Naive B cell (primary cell): ENCODE measurements around the gene SCGB1D2. TPM values are rescaled to one million over a fixed set of nuclear protein-coding genes. Genes with fewer than 3 reads are reported as not detected.
"Not testable (repeated sequence)": the region's sequence is repeated elsewhere in the genome, so short reads cannot be mapped to it uniquely, and the experiment has no call there.

ENCODE experiments used
- ATAC-seq, 2 donors: fragments of 150-1000 bp; cut with Tn5 transposase; 2 replicates each; pipeline ENCODE4 v1.10.0; 2021; ENCODE audit warnings: low read depth in 2 of 2, mild to moderate bottlenecking in 2 of 2, moderate library complexity in 2 of 2
- DNase-seq: peaks from one replicate; pipeline ENCODE4 v3.0.0; 2022
- H3K27ac Mint-ChIP-seq, 6 donors: one replicate each; pipeline ENCODE4 v1.8.0; 2020 to 2022; ENCODE audit warnings: mild to moderate bottlenecking in 6 of 6, mixed read lengths in 6 of 6, moderate library complexity in 5 of 6, inconsistent platforms in 2 of 6
- H3K27me3 Mint-ChIP-seq, 3 donors: one replicate each; pipeline ENCODE4 v1.8.0; 2021 to 2022; ENCODE audit warnings: mixed read lengths in 3 of 3, mild to moderate bottlenecking in 1 of 3
- H3K36me3 Mint-ChIP-seq, 2 donors: one replicate each; pipeline ENCODE4 v1.8.0; 2020 to 2022; ENCODE audit warnings: mixed read lengths in 2 of 2, inconsistent platforms in 1 of 2, mild to moderate bottlenecking in 1 of 2
- H3K4me1 Mint-ChIP-seq, 3 donors: one replicate each; pipeline ENCODE4 v1.8.0; 2020 to 2022; ENCODE audit warnings: mixed read lengths in 3 of 3, inconsistent platforms in 1 of 3, mild to moderate bottlenecking in 1 of 3, moderate library complexity in 1 of 3
- H3K4me3 Mint-ChIP-seq, 8 donors: one replicate each; pipeline ENCODE4 v1.8.0; 2020 to 2022; ENCODE audit warnings: mild to moderate bottlenecking in 8 of 8, mixed read lengths in 8 of 8, moderate library complexity in 8 of 8, inconsistent platforms in 2 of 8
- H3K9me3 Mint-ChIP-seq, 7 donors: one replicate each; pipeline ENCODE4 v1.8.0; 2020 to 2022; ENCODE audit warnings: mixed read lengths in 7 of 7, mild to moderate bottlenecking in 5 of 7, inconsistent platforms in 2 of 7, moderate library complexity in 1 of 7
- polyA plus RNA-seq, 6 donors: library from polyadenylated mRNA; unstranded; fragments of 300-500 nt; fragmentation: Illumina TruSeq; gene quantifications; one replicate each; pipeline ENCODE4 v1.2.3, GENCODE V29; 2021; ENCODE audit warnings: low read depth in 6 of 6

SCGB1D2 gene, protein sequence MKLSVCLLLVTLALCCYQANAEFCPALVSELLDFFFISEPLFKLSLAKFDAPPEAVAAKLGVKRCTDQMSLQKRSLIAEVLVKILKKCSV
- not detected for polyA plus RNA-seq

DNA sequence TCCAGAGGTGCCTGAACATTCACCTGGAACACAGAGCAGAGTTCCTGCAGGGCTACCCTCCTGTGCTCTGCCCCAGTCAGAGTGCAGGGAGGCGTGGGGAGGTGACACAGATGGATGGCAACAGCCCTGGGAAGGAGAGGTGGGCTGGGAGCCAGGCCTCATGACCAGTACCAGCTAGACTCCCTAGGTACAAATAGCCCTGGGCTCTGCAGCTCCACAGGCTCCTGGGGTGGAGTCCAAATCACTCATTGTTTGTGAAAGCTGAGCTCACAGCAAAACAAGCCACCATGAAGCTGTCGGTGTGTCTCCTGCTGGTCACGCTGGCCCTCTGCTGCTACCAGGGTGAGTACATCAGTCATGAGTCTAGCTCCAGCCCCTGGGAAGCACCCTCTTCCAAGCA lies at the start of gene SCGB1D2:
TSS of gene SCGB1D2 (plus strand) at position 219 of the 400 bp plus-strand sequence. CDS start at position 288, 69 bp downstream.
- H3K36me3 Mint-ChIP-seq: no peaks in the 10 kb centered on the region
- ATAC-seq: no peak
- peaks cover 37 to 68% (median 55%) of the 10 kb centered on the region in 3 donors for H3K27me3 Mint-ChIP-seq
- no peak within 1 kb of the TSS for H3K4me3 Mint-ChIP-seq
- H3K4me1 Mint-ChIP-seq: no peaks in the 10 kb centered on the region
- peaks cover 0 to 4% (median 0%) of the 10 kb centered on the region in 7 donors for H3K9me3 Mint-ChIP-seq
- H3K27ac Mint-ChIP-seq: no peak within 1 kb of the TSS
- no peak for DNase-seq

DNA sequence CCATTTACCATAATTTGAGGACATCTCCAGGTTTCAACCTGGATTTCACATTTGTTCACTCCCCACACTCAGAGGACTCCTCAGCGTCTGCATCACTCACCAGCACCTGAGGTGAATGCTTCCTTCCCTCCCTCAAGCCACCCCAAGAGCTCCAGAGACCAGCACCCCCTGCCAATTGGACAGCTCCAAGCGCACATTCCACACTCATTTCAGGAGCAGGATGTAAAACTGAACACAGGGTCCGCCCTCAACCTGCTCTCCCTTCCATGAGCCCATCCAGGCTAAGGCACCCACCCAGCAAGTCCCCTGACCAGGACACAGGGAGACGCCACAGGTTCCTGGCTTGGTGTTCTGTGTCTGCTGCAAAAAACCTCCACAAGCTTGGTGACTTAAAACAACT lies 48.1 kb upstream of the SCGB1D2 start:
- Mint-ChIP-seq H3K27ac (no peak overlapping the region), H3K4me1 (no peaks in the 10 kb centered on the region), H3K4me3 (no peak overlapping the region), H3K9me3 (peaks cover 0 to 2% (median 0%) of the 10 kb centered on the region in 7 donors), H3K27me3 (peaks cover 32 to 84% (median 72%) of the 10 kb centered on the region in 3 donors), H3K36me3 (no peaks in the 10 kb centered on the region)
- ATAC-seq (no peak), DNase-seq (no peak)

DNA sequence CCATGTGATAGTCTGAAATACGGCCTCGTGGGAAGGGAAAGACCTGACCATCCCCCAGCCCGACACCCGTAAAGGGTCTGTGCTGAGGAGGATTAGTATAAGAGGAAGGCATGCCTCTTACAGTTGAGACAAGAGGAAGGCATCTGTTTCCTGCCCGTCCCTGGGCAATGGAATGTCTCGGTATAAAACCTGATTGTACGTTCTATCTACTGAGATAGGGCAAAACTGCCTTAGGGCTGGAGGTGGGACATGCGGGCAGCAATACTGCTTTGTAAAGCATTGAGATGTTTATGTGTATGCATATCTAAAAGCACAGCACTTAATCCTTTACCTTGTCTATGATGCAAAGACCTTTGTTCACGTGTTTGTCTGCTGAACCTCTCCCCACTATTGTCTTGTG lies 47.0 kb upstream of the SCGB1D2 start:
- not testable (repeated sequence) for ATAC-seq

DNA sequence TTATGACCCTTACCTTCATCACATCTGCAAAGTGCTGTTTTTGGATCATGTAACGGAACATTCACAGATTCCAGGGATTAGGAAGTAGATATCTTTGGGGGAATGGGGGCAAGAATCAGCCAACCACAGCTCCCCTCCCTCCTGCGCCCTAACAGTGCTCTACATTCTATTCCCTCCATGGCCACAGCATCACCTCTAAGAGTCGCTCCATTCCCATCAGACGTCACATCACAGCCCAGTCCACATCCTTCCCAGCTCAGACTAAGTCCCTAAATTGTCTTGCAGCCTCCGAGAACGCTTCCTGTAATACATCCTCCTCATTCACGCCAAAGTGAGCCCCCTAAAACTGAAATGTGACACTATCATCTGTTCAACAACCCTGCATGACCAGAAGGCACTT lies 46.1 kb upstream of the SCGB1D2 start:
- no peak overlapping the region for H3K4me3 Mint-ChIP-seq
- H3K27me3 Mint-ChIP-seq: peaks cover 33 to 74% (median 70%) of the 10 kb centered on the region in 3 donors
- no peaks in the 10 kb centered on the region for H3K36me3 Mint-ChIP-seq
- DNase-seq (no peak), ATAC-seq (no peak)
- no peaks in the 10 kb centered on the region for H3K4me1 Mint-ChIP-seq
- H3K27ac Mint-ChIP-seq: no peak overlapping the region
- peaks cover 0 to 2% (median 0%) of the 10 kb centered on the region in 7 donors for H3K9me3 Mint-ChIP-seq

More for the DNA sequence above, 47.0 kb upstream of the SCGB1D2 start:
- H3K4me3 Mint-ChIP-seq, H3K9me3 Mint-ChIP-seq, H3K36me3 Mint-ChIP-seq, H3K4me1 Mint-ChIP-seq, H3K27ac Mint-ChIP-seq, DNase-seq: not testable (repeated sequence)
- peaks cover 32 to 74% (median 70%) of the 10 kb centered on the region in 3 donors for H3K27me3 Mint-ChIP-seq

DNA sequence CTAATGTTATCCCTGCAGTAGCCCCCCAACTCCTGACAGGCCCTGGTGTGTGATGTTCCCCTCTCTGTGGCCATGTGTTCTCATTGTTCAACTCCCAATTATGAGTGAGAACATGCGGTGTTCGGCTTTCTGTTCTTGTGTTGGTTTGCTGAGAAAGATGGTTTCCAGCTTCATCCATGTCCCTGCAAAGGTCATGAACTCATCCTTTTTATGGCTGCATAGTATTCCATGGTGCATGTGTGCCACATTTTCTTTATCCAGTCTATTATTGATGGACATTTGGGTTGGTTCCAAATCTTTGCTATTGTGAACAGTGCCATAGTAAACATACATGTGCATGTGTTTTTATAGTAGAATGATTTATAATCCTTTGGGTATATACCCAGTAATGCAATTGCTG lies 44.6 kb upstream of the SCGB1D2 start:
- H3K4me1 Mint-ChIP-seq, H3K36me3 Mint-ChIP-seq, ATAC-seq, H3K27ac Mint-ChIP-seq, DNase-seq, H3K9me3 Mint-ChIP-seq: not testable (repeated sequence)
- peaks cover 32 to 77% (median 74%) of the 10 kb centered on the region in 3 donors for H3K27me3 Mint-ChIP-seq
- H3K4me3 Mint-ChIP-seq: peak overlapping the region in 1 of 8 donors; percentile 73

DNA sequence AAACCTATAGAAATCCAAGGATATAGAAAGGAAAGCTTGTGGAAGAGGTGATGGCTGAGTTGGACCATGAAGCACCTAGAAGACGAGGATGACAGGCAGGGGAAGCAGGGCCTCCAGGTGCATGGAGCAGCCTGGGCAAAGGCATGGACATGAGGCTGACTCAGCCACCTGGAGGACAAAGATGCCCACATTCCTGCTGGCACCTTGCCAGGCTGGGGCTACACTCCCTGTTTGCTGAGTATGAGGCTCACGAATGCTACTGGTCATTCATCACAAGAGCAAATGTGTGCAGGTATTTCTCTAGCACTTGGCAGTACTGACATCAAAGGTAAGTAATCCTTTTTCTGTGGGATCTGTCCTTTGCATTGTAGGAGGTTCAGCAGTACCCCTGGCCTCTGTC lies 40.7 kb upstream of the SCGB1D2 start:
- peaks cover 26 to 49% (median 44%) of the 10 kb centered on the region in 3 donors for H3K27me3 Mint-ChIP-seq
- no peaks in the 10 kb centered on the region for H3K4me1 Mint-ChIP-seq
- no peak overlapping the region for H3K27ac Mint-ChIP-seq
- H3K9me3 Mint-ChIP-seq: peaks cover 0 to 2% (median 0%) of the 10 kb centered on the region in 7 donors
- ATAC-seq: no peak
- no peak overlapping the region for H3K4me3 Mint-ChIP-seq
- DNase-seq: no peak
- no peaks in the 10 kb centered on the region for H3K36me3 Mint-ChIP-seq

DNA sequence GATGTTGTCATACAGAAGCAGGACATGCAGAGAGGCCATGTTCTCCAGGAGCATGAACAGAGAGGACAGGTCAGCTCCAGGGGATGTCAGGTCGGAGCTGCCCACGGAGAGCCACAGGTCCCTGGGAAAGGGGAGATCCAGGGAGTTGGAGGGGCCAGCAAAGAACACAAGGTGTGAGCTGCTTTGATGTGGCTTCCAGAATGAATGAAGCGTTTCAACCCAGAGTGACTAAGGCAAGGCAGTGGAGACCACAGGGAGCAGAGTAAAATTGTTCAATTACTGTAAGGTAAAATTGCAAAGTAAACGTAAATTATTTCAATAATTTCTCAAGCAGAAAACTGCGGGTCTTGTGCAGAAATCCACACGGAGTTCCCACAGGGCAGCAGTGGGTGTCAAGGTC lies 39.1 kb upstream of the SCGB1D2 start:
- Mint-ChIP-seq H3K27me3 (peaks cover 28 to 41% (median 32%) of the 10 kb centered on the region in 3 donors), H3K27ac (no peak overlapping the region)
- DNase-seq: no peak

DNA sequence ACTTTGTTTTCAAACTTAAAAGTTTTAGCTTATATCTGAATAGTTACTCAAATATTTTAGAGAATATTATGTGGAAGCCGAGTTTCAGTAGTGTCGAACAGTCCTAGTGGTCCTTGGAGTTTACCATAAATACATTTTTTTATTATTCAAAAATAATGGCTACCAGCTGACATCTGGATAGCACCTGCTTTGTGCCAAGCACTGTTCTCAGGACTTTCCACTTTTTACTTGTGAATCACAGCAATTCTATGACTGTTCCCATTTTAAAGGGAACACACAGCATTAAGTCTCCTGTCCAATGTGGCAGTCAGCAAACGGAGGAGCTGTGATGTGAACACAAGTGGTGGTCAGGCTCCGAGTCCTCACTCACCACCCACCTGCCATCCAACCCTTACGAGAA lies 37.6 kb upstream of the SCGB1D2 start:
- DNase-seq (no peak), ATAC-seq (no peak)
- Mint-ChIP-seq H3K36me3 (no peaks in the 10 kb centered on the region), H3K27ac (no peak overlapping the region), H3K4me1 (peaks cover 0 to 4% (median 0%) of the 10 kb centered on the region in 3 donors), H3K4me3 (no peak overlapping the region), H3K9me3 (no peaks in the 10 kb centered on the region), H3K27me3 (peaks cover 26 to 44% (median 30%) of the 10 kb centered on the region in 3 donors)

More for the DNA sequence above, 39.1 kb upstream of the SCGB1D2 start:
- no peak for ATAC-seq
- Mint-ChIP-seq H3K4me1 (peaks cover 0 to under 1% (median 0%) of the 10 kb centered on the region in 3 donors), H3K9me3 (no peaks in the 10 kb centered on the region), H3K36me3 (no peaks in the 10 kb centered on the region), H3K4me3 (no peak overlapping the region)

DNA sequence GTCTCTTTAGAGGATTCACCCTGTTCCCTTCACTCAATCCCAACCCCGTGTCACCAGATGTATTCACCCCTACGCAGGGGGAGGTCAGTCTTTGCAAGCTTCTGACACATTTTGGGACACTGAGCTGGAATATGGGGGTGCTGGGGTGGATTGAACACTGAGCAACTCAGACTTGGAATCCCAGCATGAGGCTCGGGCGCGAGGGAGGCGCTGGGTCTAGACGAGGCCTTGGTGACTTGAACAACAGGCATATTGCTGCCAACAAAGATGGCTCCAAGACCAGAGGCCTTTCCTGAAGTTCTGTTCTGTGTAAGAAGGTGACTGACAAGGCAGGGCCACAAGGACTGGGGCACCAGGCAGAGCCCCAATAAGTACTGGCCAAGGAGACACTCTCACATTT lies 36.6 kb upstream of the SCGB1D2 start:
- ATAC-seq: no peak
- H3K4me1 Mint-ChIP-seq: peaks cover 0 to 4% (median 0%) of the 10 kb centered on the region in 3 donors

DNA sequence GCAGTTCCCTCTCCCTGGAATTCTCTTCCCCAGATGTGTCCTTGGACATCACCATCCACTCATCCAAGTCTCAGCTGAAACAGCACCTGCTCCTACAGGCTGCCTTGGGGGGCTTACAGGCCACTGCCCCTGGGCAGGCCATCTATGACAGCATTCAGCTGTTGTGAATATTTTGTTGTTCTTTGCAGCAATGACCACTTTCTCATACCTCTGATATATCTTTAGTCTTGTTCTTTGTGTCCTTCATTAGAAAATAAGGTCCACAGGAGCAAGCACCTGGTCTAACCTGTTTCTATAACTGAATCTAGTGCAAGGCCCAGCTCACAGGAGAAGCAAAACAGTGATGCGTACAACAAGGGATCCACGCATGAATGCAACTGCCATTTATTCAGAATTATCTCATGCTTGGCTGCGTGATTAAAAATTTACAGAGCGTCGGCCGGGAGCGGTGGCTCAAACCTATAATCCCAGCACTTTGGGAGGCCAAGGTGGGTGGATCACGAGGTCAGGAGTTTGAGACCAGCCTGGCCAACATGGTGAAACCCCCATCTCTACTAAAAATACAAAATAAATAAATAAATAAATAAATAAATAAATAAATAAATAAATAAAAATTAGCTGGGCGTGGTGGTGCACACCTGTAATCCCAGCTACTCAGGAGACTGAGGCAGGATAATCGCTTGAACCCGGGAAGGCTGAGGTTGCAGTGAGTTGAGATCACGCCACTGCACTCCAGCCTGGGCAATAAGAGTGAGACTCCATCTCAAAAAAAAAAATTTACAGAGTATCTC lies 35.6 kb upstream of the SCGB1D2 start:
- not testable (repeated sequence) for ATAC-seq, DNase-seq, H3K9me3 Mint-ChIP-seq, H3K4me1 Mint-ChIP-seq, H3K36me3 Mint-ChIP-seq, H3K4me3 Mint-ChIP-seq
- Mint-ChIP-seq H3K27me3 (peaks cover 21 to 34% (median 25%) of the 10 kb centered on the region in 3 donors), H3K27ac (peak overlapping the region in 1 of 6 donors; percentile 87)

More for the DNA sequence above, 36.6 kb upstream of the SCGB1D2 start:
- Mint-ChIP-seq H3K27me3 (peaks cover 24 to 38% (median 26%) of the 10 kb centered on the region in 3 donors), H3K9me3 (no peaks in the 10 kb centered on the region), H3K27ac (no peak overlapping the region), H3K4me3 (no peak overlapping the region), H3K36me3 (no peaks in the 10 kb centered on the region)
- DNase-seq: no peak

DNA sequence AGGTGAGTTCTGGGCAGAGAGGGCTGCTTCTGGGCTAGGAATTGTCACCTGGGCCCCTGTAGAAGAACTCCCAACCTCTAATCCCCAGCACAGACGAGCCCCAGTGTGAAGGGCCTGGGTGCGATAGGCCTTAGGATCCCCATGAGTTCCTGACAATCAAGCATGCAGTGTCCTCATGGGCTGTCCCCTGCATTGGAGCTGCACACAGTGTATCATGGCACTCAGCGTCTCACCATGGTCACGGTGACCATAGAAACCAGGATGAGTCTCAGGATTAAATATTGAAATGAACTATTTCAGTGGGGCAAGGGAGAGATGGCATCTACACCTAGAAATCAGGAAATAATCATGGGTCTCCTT lies 33.3 kb upstream of the SCGB1D2 start:
- Mint-ChIP-seq H3K4me1 (peaks cover 0 to 4% (median 0%) of the 10 kb centered on the region in 3 donors), H3K36me3 (no peaks in the 10 kb centered on the region), H3K9me3 (peaks cover 0 to 1% (median 0%) of the 10 kb centered on the region in 7 donors), H3K27me3 (peaks cover 15 to 21% (median 19%) of the 10 kb centered on the region in 3 donors), H3K27ac (no peak overlapping the region), H3K4me3 (no peak overlapping the region)
- DNase-seq (no peak), ATAC-seq (no peak)

DNA sequence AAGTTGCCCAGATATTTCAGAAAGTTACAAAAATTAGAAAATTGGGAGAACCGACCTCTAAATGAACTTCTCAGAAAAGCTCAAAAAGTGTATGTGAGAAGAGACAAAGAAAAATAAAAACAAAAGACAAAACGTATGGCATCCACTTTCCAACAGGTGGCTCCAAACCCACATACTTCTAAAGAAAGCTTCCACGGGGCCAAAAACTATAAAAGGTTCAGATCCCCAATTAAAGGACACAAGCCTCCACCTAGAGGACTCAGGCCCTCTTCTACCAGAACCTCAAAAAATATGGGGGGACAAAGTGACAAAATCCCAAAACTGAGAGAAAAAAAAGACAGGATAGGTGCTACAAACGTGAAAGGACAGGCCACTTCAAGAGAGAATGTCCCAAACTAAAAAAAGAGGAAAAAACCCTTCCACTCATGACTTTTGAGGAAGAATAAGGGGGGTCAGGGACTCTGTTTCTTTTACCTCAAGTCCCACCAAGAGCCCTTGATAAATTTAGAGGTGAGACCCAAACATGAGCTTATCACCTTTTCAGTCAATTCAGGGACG lies 24.8 kb upstream of the SCGB1D2 start:
- H3K36me3 Mint-ChIP-seq: no peaks in the 10 kb centered on the region
- ATAC-seq: no peak
- H3K27me3 Mint-ChIP-seq: peaks cover 25 to 40% (median 26%) of the 10 kb centered on the region in 3 donors
- DNase-seq: no peak
- no peaks in the 10 kb centered on the region for H3K4me1 Mint-ChIP-seq
- H3K4me3 Mint-ChIP-seq: no peak overlapping the region
- peak overlapping the region in 2 of 6 donors; percentile 17 to 66 for H3K27ac Mint-ChIP-seq
- H3K9me3 Mint-ChIP-seq: peaks cover 0 to 20% (median 12%) of the 10 kb centered on the region in 7 donors

DNA sequence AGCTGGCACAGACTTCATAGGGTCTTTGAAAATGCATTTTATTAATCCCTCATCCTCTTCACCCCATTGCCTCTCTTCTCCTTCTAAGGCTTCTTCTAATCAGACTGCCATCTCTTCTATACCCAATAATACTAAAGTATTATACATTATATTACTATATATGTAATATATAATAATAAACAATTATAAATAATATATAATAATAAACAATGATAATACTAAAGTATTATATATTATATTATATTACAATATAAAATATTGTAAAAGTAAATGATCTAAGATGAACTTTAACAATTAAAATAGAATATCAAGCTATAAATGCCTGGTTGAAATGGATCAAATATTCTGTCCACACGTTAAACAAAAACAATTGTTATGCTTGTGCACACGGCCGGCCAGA lies 20.5 kb upstream of the SCGB1D2 start:
- H3K27ac Mint-ChIP-seq: no peak overlapping the region
- peaks cover 9 to 27% (median 13%) of the 10 kb centered on the region in 3 donors for H3K27me3 Mint-ChIP-seq
- no peak for ATAC-seq
- peaks cover 7 to 25% of the 10 kb centered on the region in 2 donors for H3K36me3 Mint-ChIP-seq
- no peaks in the 10 kb centered on the region for H3K4me1 Mint-ChIP-seq
- H3K4me3 Mint-ChIP-seq: no peak overlapping the region
- H3K9me3 Mint-ChIP-seq: peaks cover 15 to 59% (median 42%) of the 10 kb centered on the region in 7 donors
- no peak for DNase-seq
